ENCODE measurements around the gene NKAP. TPM values are rescaled to one million over a fixed set of nuclear protein-coding genes. Genes with fewer than 3 reads are reported as not detected.
"Not testable (repeated sequence)": the region's sequence is repeated elsewhere in the genome, so short reads cannot be mapped to it uniquely, and the experiment has no call there.

NKAP gene
- total and polyA plus RNA-seq, 12 donors = 5.1 to 13.3 (median 9.5) TPM

- no peak overlapping the region for H3K4me3 ChIP-seq
- H3K4me1 ChIP-seq (replicated peaks in 1 of 2) = no peaks in the 10 kb centered on the region
- no peaks in the 10 kb centered on the region for H3K36me3 ChIP-seq (replicated peaks in 1 of 2)
- H3K27ac ChIP-seq = no peak overlapping the region
- no peak for TF ChIP-seq POLR2A (IDR thresholded peaks at IDR 0.05)
- TF ChIP-seq, protein P1, sequence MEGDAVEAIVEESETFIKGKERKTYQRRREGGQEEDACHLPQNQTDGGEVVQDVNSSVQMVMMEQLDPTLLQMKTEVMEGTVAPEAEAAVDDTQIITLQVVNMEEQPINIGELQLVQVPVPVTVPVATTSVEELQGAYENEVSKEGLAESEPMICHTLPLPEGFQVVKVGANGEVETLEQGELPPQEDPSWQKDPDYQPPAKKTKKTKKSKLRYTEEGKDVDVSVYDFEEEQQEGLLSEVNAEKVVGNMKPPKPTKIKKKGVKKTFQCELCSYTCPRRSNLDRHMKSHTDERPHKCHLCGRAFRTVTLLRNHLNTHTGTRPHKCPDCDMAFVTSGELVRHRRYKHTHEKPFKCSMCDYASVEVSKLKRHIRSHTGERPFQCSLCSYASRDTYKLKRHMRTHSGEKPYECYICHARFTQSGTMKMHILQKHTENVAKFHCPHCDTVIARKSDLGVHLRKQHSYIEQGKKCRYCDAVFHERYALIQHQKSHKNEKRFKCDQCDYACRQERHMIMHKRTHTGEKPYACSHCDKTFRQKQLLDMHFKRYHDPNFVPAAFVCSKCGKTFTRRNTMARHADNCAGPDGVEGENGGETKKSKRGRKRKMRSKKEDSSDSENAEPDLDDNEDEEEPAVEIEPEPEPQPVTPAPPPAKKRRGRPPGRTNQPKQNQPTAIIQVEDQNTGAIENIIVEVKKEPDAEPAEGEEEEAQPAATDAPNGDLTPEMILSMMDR (IDR thresholded peaks at IDR 0.05) = no peak
- intact Hi-C loops (cut with DNase I) = no loop called here
- peaks cover 7% of the 10 kb centered on the region for H3K27me3 ChIP-seq
- H3K9me3 ChIP-seq (replicated peaks in 1 of 3) = no peaks in the 10 kb centered on the region
- DNase-seq = peak in 5 of 7 donors; percentile 14 to 58 (median 32)
- WGBS, 4 donors = 35 to 47% (median 45%) methylated on average over 3 of the region's 3 CpGs
These were observed 38.6 kb upstream of the NKAP start for GRCh38 chrX:119982145-119982544.

DNA sequence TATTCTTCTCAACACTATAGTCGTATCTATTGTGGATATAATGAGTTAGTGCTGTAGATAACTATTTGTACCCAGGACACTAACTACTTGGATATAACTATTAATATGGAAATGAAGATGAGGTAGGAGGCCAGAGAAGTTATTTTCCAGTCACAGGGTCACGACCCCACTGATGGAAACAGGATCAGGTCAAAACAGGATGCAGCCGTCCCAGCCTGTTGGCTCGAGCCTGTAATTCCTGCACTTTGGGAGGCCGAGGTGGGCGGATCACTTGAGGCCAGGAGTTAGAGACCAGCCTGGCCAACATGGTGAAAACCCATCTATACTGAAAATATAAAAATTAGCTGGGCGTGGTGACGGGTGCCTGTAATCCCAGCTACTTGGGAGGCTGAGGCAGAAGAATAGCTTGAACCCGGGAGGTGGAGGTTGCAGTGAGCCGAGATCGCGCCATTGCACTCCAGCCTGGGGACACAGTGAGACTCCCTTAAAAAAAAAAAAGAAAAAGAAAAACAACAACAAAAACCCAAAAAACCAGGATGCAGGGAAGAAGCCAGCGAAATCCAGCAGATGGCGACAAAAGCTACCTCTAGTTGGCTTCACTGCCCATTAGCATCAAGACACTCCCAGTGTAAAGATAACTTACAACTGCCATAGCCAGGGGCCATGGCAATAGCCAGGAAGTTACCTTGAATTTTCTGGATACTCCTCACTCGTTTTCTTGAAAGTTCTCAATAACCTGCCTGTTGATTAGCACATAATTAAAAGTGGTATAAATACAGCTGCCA, 37.9 kb upstream of the NKAP start:
- 52 to 59% (median 56%) methylated on average over 13 to 15 of the region's 15 CpGs for WGBS, 4 donors
- intact Hi-C loops (cut with DNase I) = no loop called here
- DNase-seq = peak in 4 of 7 donors; percentile 13 to 52 (median 32)
- no peak overlapping the region for H3K4me3 ChIP-seq
- no peaks in the 10 kb centered on the region for H3K36me3 ChIP-seq (replicated peaks in 1 of 2)
- H3K27me3 ChIP-seq = peaks cover 7% of the 10 kb centered on the region
- no peaks in the 10 kb centered on the region for H3K4me1 ChIP-seq (replicated peaks in 1 of 2)
- no peaks in the 10 kb centered on the region for H3K9me3 ChIP-seq (replicated peaks in 1 of 3)
- no peak overlapping the region for H3K27ac ChIP-seq
- TF ChIP-seq, protein P1 (IDR thresholded peaks at IDR 0.05) = peak in 5 of 6 experiments; percentile 21 to 52 (median 32)
- no peak for TF ChIP-seq POLR2A (IDR thresholded peaks at IDR 0.05)

GRCh38 chrX:119977172-119977571, 33.6 kb upstream of the NKAP start:
- H3K4me1 ChIP-seq (replicated peaks in 1 of 2); intact Hi-C loops (cut with DNase I); H3K27ac ChIP-seq; H3K27me3 ChIP-seq; H3K36me3 ChIP-seq (replicated peaks in 1 of 2); DNase-seq; H3K4me3 ChIP-seq; H3K9me3 ChIP-seq (replicated peaks in 1 of 3): not testable (repeated sequence)
- 90 to 93% (median 91%) methylated on average over 4 of the region's 4 CpGs for WGBS, 4 donors

GRCh38 chrX:119971184-119971583, 27.6 kb upstream of the NKAP start:
- 55 to 83% (median 63%) methylated on average over 3 to 5 of the region's 5 CpGs for WGBS, 4 donors
- H3K4me3 ChIP-seq = no peak overlapping the region

More at GRCh38 chrX:119971184-119971583, 27.6 kb upstream of the NKAP start:
- no peaks in the 10 kb centered on the region for H3K36me3 ChIP-seq (replicated peaks in 1 of 2)
- no peaks in the 10 kb centered on the region for H3K27me3 ChIP-seq
- TF ChIP-seq, protein P1 (IDR thresholded peaks at IDR 0.05) = no peak
- no peak for TF ChIP-seq POLR2A (IDR thresholded peaks at IDR 0.05)
- H3K9me3 ChIP-seq (replicated peaks in 1 of 3) = no peaks in the 10 kb centered on the region
- intact Hi-C loops (cut with DNase I) = no loop called here
- no peak for DNase-seq
- H3K4me1 ChIP-seq (replicated peaks in 1 of 2) = no peaks in the 10 kb centered on the region
- no peak overlapping the region for H3K27ac ChIP-seq
